Calu3 (cell line): Measurements from ENCODE around the gene FTO. TPM values are rescaled to one million over a fixed set of nuclear protein-coding genes. Genes with fewer than 3 reads are reported as not detected.

ENCODE experiments used
- BruUV-seq: library from RNA; stranded (reverse); fragments of 400-500 nt; replicated peaks from 2 replicates; lab custom pipeline; 2021; lab: Mats Ljungman, UMichigan
- CTCF ChIA-PET: fragments of 300-600 bp; sonication (Branson Sonifier 250); formaldehyde crosslinking; loops from one replicate; lab custom pipeline; 2022; ENCODE audit warnings: antibody characterized with exemption; lab: Charles Lee
- DNase-seq: peaks from one replicate; pipeline ENCODE4 v3.0.0; 2022
- H3K27ac Mint-ChIP-seq: one replicate; pipeline ENCODE4 v1.8.0; 2022; ENCODE audit warnings: mixed read lengths; ENCODE audit not compliant: unreplicated experiment
- H3K27me3 Mint-ChIP-seq: one replicate; pipeline ENCODE4 v1.8.0; 2022; ENCODE audit warnings: mixed read lengths; ENCODE audit not compliant: unreplicated experiment
- H3K36me3 Mint-ChIP-seq: one replicate; pipeline ENCODE4 v1.8.0; 2022; ENCODE audit warnings: mild to moderate bottlenecking, moderate library complexity, mixed read lengths; ENCODE audit not compliant: insufficient read depth, unreplicated experiment
- H3K4me1 Mint-ChIP-seq: one replicate; pipeline ENCODE4 v1.8.0; 2022; ENCODE audit warnings: mild to moderate bottlenecking, low read depth, mixed read lengths; ENCODE audit not compliant: unreplicated experiment
- H3K4me3 Mint-ChIP-seq: one replicate; pipeline ENCODE4 v1.8.0; 2022; ENCODE audit warnings: mild to moderate bottlenecking, low read depth, moderate library complexity, mixed read lengths; ENCODE audit not compliant: unreplicated experiment
- H3K9me3 Mint-ChIP-seq: one replicate; pipeline ENCODE4 v1.8.0; 2022; ENCODE audit warnings: low read depth, mixed read lengths; ENCODE audit not compliant: unreplicated experiment
- intact Hi-C: fragments of 100-400 bp; cut with micrococcal nuclease; formaldehyde crosslinking; loops from one replicate; pipeline ENCODE4 v1.10.0; 2022; ENCODE audit not compliant: unreplicated experiment
- total RNA-seq: library from RNA; stranded (reverse); gene quantifications from 2 replicates; pipeline ENCODE4 v1.2.3, GENCODE V29; 2022
- TF ChIP-seq, protein P1 (sequence below): fragments of 200-600 bp; IDR thresholded peaks from one replicate; pipeline ENCODE4 v1.8.0; 2022; ENCODE audit warnings: antibody characterized with exemption; ENCODE audit not compliant: unreplicated experiment

FTO gene
- total RNA-seq, 1 experiment from 2014 or later, result 68.9 TPM

DNA sequence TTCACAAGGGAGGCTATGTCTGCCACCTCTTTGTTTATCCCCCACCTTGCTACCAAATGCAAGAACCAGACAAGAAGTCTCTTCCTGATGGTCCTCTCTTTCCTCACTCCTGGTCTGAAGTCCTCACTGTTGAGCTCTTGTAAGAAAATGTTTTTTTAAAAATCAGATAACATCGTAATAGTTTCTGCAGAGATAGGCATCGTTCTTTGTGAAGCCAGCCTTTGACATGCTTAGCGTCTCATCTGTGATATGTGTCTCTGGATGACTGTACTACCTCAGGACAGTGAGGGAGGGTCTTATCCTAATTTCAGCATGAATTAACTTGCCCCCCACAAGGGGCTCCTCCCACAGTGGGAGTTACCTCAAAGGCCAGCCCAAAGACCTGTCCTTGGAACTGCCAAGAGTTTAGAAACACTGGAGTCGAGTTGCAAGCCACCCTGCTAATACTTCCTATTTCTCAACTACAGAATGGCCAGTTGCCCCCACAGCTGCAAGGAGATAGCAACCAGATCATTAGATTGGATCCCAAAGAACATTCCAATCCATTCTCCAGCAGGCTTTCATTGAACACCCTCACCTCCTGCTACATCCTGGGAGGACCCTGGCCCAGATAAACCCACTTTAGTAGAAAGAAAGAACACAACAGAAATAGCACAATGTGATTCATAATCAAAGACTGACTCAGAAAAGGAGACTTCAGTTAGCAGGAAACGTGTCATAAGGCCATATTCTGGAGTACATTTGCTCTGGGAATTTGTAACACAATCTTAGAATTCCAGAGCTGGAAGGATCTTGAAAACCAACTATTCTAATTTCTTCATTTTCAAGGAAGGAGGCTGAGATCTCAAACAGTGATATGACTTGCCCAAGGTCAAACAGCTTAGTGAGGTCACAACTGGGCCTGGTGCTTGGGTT is 431.7 kb downstream of the FTO start:
- H3K4me1 Mint-ChIP-seq, result no peaks in the 10 kb centered on the region
- BruUV-seq, result no TSS peak
- no peaks in the 10 kb centered on the region for H3K36me3 Mint-ChIP-seq
- TF ChIP-seq, protein P1, sequence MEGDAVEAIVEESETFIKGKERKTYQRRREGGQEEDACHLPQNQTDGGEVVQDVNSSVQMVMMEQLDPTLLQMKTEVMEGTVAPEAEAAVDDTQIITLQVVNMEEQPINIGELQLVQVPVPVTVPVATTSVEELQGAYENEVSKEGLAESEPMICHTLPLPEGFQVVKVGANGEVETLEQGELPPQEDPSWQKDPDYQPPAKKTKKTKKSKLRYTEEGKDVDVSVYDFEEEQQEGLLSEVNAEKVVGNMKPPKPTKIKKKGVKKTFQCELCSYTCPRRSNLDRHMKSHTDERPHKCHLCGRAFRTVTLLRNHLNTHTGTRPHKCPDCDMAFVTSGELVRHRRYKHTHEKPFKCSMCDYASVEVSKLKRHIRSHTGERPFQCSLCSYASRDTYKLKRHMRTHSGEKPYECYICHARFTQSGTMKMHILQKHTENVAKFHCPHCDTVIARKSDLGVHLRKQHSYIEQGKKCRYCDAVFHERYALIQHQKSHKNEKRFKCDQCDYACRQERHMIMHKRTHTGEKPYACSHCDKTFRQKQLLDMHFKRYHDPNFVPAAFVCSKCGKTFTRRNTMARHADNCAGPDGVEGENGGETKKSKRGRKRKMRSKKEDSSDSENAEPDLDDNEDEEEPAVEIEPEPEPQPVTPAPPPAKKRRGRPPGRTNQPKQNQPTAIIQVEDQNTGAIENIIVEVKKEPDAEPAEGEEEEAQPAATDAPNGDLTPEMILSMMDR, result no peak
- no peak overlapping the region for H3K4me3 Mint-ChIP-seq
- peaks cover 80% of the 10 kb centered on the region for H3K27me3 Mint-ChIP-seq
- CTCF ChIA-PET, result no interaction called here
- no peak overlapping the region for H3K27ac Mint-ChIP-seq
- DNase-seq, result no peak
- intact Hi-C loops, result no loop called here
- H3K9me3 Mint-ChIP-seq, result no peaks in the 10 kb centered on the region

DNA sequence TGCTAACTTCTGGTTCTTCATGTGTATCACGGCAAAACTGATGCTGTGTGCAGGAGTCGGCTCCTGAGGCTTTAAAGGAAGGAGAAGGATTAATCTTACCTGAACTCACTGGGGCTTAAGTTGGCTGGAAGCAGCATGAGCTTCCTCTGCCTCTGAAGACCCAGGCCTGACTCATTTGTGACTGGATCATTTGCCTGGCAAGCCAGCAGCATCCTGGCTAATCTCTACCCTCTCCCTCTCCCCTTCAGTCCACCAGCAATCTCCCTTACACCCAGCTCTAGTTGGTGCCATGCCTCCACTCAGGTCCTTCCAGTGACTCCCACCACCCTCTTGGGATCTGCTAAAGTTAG is 432.3 kb downstream of the FTO start:
- Mint-ChIP-seq H3K4me3 (no peak overlapping the region), H3K27me3 (peaks cover 73% of the 10 kb centered on the region), H3K9me3 (no peaks in the 10 kb centered on the region), H3K36me3 (no peaks in the 10 kb centered on the region), H3K27ac (no peak overlapping the region), H3K4me1 (no peaks in the 10 kb centered on the region)
- TF ChIP-seq, protein P1, result no peak
- no TSS peak for BruUV-seq
- no peak for DNase-seq
- intact Hi-C loops, result no loop called here
- CTCF ChIA-PET, result no interaction called here

- TF ChIP-seq, protein P1, result no peak
- H3K9me3 Mint-ChIP-seq, result no peaks in the 10 kb centered on the region
- H3K4me3 Mint-ChIP-seq, result no peak overlapping the region
- H3K27ac Mint-ChIP-seq, result no peak overlapping the region
- BruUV-seq, result no TSS peak
- intact Hi-C loops, result no loop called here
- H3K27me3 Mint-ChIP-seq, result peaks cover 60% of the 10 kb centered on the region
- no peaks in the 10 kb centered on the region for H3K36me3 Mint-ChIP-seq
- CTCF ChIA-PET, result no interaction called here
- no peak for DNase-seq
- H3K4me1 Mint-ChIP-seq, result no peaks in the 10 kb centered on the region
Observed at GRCh38 chr16:54140057-54140787, 436.3 kb downstream of the FTO start.

DNA sequence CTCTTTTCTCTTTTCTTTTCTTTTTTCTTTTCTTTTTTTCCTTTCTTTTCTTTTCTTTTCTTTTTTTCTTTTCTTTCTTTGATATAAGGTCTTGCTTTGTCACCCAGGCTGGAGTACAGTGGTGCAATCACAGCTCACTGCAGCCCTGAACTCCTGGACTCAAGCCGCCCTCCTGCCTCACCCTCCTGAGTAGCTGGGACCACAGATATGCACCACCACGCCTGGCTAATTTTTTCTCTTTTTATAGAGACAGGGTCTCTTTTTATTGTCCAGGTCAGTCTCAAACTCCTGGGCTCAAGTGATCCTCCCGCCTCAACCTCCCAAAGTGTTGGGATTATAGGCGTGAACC is 436.8 kb downstream of the FTO start:
- TF ChIP-seq, protein P1, result no peak

More for the DNA sequence above, 436.8 kb downstream of the FTO start:
- BruUV-seq, result no TSS peak
- no peak for DNase-seq
- Mint-ChIP-seq H3K4me3 (no peak overlapping the region), H3K27ac (no peak overlapping the region), H3K9me3 (no peaks in the 10 kb centered on the region), H3K36me3 (no peaks in the 10 kb centered on the region), H3K27me3 (peaks cover 54% of the 10 kb centered on the region), H3K4me1 (no peaks in the 10 kb centered on the region)
- CTCF ChIA-PET, result no interaction called here
- intact Hi-C loops, result no loop called here
